ENCODE data around the gene MTIF2. TPM values are rescaled to one million over a fixed set of nuclear protein-coding genes. Genes with fewer than 3 reads are reported as not detected.
"Not testable (repeated sequence)": the region's sequence is repeated elsewhere in the genome, so short reads cannot be mapped to it uniquely, and the experiment has no call there.

MTIF2 gene
- total RNA-seq, 2 donors from 2014 or later: 30.4 to 36.3 TPM

DNA sequence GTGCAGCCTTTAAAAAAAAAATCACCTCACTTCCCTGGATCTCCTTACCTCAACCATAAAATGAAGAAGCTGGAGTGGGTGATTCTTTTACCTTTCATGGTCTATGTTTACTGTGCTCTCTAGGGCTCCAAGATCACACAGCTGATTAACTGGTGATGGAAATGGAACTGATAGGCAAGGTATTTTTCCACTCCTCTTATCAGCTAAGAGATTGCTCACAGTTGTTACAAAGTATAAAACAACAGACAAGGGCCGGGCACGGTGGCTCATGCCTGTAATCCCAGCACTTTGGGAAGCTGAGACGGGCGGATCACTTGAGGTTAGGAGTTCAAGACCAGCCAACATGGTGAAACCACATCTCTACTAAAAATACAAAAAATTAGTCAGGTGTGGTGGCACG lies 22.0 kb downstream of the MTIF2 start:
- intact Hi-C loops (cut with DNase I): no loop called here
- no peak for ATAC-seq
- no peak for DNase-seq

- no peak for DNase-seq
- no peak for ATAC-seq
- intact Hi-C loops (cut with DNase I): no loop called here
These were observed 23.6 kb downstream of the MTIF2 start for GRCh38 chr2:55245411-55245810.

- intact Hi-C loops (cut with DNase I): no loop called here
- DNase-seq (no peak), ATAC-seq (no peak)
These were observed 26.4 kb downstream of the MTIF2 start for GRCh38 chr2:55242617-55243016.

DNA sequence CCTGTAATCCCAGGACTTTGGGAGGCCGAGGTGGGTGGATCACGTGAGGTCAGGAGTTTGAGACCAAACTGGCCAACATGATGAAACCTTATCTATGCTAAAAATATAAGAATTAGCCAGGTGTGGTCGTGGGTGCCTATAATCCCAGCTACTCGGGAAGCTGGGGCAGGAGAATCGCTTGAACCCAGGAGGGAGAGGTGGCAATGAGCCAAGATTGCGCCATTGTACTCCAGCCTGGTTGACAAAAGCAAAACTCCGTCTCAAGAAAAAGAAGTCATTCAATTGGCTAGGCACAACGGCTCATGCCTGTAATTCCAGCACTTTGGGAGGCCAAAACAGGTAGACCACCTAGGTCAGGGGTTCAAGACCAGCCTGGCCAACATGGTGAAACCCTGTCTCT lies 27.4 kb downstream of the MTIF2 start:
- ATAC-seq; DNase-seq; intact Hi-C loops (cut with DNase I): not testable (repeated sequence)

- intact Hi-C loops (cut with DNase I): no loop called here
- no peak for ATAC-seq
- DNase-seq: no peak
These were observed 29.3 kb downstream of the MTIF2 start for GRCh38 chr2:55239656-55240222.

GRCh38 chr2:55236992-55237543 lies 32.0 kb downstream of the MTIF2 start:
- DNase-seq: no peak
- intact Hi-C loops (cut with DNase I): no loop called here
- no peak for ATAC-seq

DNA sequence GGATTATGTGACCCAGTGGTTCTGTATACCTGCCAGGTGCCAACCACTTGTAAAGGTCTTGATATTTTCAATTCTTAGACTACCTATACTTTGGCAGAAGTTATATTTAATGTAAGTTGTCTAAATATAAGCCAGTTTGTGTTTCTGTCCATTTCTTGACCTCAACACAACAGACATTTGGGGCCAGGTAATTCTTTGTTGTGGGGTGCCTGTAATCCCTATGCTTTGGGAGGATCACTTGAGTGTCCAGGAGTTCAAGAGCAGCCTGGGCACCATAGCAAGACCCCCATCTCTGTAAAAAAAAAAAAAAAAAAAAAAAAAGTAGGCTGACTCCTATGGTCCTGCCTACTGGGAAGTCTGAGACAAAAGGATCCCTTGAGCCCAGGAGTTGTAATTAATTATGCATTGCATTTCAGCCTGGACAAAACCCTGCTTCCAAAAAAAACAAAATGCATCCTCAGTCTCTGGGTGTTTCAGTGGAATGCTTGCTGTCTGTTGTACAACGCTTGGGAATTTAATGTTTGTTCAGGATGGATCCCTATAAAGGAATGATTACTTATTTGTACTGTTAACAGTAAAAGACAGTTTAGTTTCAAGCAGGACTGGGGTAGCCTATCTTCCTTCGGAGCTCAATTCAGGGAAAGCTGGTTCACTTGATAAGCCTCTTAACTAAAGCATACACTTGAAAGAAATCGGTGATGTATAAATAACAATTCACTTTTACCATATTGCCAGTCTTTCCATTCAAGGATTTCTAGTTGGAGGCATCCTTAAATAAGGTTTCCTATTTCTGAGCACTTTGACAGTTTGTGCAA lies 33.1 kb downstream of the MTIF2 start:
- intact Hi-C loops (cut with DNase I): no loop called here
- DNase-seq: no peak
- ATAC-seq: no peak

DNA sequence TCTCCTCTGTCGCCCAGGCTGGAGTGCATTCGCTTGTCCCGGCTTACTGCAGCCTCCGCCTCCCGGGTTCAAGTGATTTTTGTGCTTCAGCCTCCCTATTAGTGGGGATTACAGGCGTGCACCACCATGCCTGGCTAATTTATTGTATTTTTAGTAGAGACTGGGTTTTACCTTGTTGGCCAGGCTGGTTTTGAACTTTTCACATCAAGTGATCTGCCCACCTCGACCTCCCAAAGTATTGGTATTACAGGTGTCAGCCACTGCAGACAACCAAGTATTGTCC lies 35.4 kb downstream of the MTIF2 start:
- DNase-seq (no peak), ATAC-seq (no peak)
- intact Hi-C loops (cut with DNase I): no loop called here

GRCh38 chr2:55232863-55233657 lies 36.0 kb downstream of the MTIF2 start:
- ATAC-seq (peak; percentile 36 to 38), DNase-seq (peak; percentile 63)
- intact Hi-C loops (cut with DNase I): no loop called here

GRCh38 chr2:55232084-55232862 lies 36.8 kb downstream of the MTIF2 start, which contains the start of the genes CLHC1 and RPS27A:
CLHC1 (minus strand) TSS chr2:55232293; CDS start chr2:55222411, 9,882 bp downstream.
RPS27A (plus strand) TSS chr2:55232688; CDS start chr2:55232825, 137 bp downstream.
- intact Hi-C loops (cut with DNase I): no loop called here
- DNase-seq (peak; percentile 92), ATAC-seq (peak; percentile 95 to 96)

- intact Hi-C loops (cut with DNase I): no loop called here
- ATAC-seq: peak; percentile 12 to 14
- DNase-seq: no peak
These were observed 37.4 kb downstream of the MTIF2 start for GRCh38 chr2:55231546-55232083.

DNA sequence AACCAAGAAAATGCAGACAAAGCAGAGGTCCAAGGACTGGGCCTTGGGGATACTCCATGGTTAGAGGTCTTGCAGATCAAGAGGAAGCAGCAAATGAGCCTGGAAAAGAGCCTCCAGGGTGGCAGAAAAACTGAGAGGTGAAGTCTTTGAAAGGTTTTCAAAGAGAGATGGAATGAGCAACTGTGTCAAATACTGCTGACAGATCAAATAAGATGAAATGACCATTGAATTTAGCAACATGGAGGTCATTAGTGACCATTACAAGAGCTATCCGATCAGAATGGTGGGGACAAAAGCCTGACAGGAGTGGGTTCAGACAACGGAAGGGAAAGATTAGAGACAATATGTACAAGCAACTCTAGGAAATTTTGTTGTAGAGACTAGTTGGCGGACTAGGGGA lies 38.5 kb downstream of the MTIF2 start:
- no peak for DNase-seq
- intact Hi-C loops (cut with DNase I): no loop called here
- ATAC-seq: no peak

GRCh38 chr2:55229221-55229620 lies 39.8 kb downstream of the MTIF2 start:
- DNase-seq (no peak), ATAC-seq (no peak)
- intact Hi-C loops (cut with DNase I): no loop called here

GRCh38 chr2:55228226-55228563 lies 40.8 kb downstream of the MTIF2 start:
- intact Hi-C loops (cut with DNase I): no loop called here
- no peak for ATAC-seq
- no peak for DNase-seq

- ATAC-seq; intact Hi-C loops (cut with DNase I): not testable (repeated sequence)
These were observed 41.4 kb downstream of the MTIF2 start for GRCh38 chr2:55227437-55228225.

DNA sequence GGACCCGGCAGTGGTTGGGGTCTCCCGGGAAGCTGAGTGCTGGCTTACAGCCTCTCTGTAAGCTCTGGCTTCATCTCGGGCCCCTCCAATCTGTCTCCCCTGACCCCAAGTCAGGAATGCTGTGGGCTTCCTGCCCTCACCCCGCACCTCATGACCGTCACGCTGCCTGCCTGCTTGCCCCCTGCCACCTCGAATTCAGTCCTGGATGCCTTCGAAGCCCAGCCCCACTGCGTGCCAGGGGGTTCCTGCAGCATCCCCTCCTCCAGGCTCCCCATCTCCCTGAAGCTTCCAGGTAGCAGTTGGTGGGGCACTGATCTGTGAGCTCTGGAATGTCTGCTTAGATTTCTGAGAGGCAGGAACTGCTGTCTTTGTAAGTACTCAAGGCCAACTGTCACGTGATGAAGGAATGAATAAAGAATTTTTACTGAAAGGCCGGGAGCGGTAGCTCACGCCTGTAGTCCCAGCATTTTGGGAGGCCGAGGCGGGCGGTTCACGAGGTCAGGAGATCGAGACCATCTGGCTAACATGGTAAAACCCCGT lies 43.5 kb downstream of the MTIF2 start:
- DNase-seq: no peak
- no peak for ATAC-seq
- intact Hi-C loops (cut with DNase I): no loop called here

More at GRCh38 chr2:55227437-55228225, 41.4 kb downstream of the MTIF2 start:
- not testable (repeated sequence) for DNase-seq

- DNase-seq (peak; percentile 25), ATAC-seq (no peak)
- intact Hi-C loops (cut with DNase I): no loop called here
These were observed 44.2 kb downstream of the MTIF2 start for GRCh38 chr2:55224761-55225261.
